ENCODE results near the gene C17orf58.
"Not testable (repeated sequence)": the region's sequence is repeated elsewhere in the genome, so short reads cannot be mapped to it uniquely, and the experiment has no call there.

C17orf58 gene

GRCh38 chr17:67996301-67997171 lies at the start of gene C17orf58:
Gene C17orf58 (minus strand): TSS chr17:67996469. CDS start chr17:67996198, 271 bp downstream.
- not testable (repeated sequence) for DNase-seq

- DNase-seq = no peak
Measured at GRCh38 chr17:68036304-68037147, 40.3 kb upstream of the C17orf58 start.

- DNase-seq = peak; percentile 95 to 97
Measured at GRCh38 chr17:68035523-68036303, 39.4 kb upstream of the C17orf58 start, which contains the start of gene KPNA2. Gene KPNA2 (plus strand): TSS chr17:68035735. CDS start chr17:68037133, 1,398 bp downstream.

GRCh38 chr17:68035131-68035522 lies 38.9 kb upstream of the C17orf58 start:
- peak; percentile 95 to 97 for DNase-seq

- DNase-seq = no peak
Measured at GRCh38 chr17:68034452-68034776, 38.1 kb upstream of the C17orf58 start.

GRCh38 chr17:68033636-68034451 lies 37.6 kb upstream of the C17orf58 start:
- DNase-seq = no peak

- no peak for DNase-seq
Measured at GRCh38 chr17:68029512-68030215, 33.4 kb upstream of the C17orf58 start.

- DNase-seq = not testable (repeated sequence)
Measured at GRCh38 chr17:68022547-68022946, 26.3 kb upstream of the C17orf58 start.

- no peak for DNase-seq
Measured at GRCh38 chr17:68021963-68022362, 25.7 kb upstream of the C17orf58 start.

- not testable (repeated sequence) for DNase-seq
Measured at GRCh38 chr17:68020791-68021190, 24.5 kb upstream of the C17orf58 start.

GRCh38 chr17:68020409-68020756 lies 24.1 kb upstream of the C17orf58 start:
- no peak for DNase-seq

GRCh38 chr17:68019675-68020408 lies 23.6 kb upstream of the C17orf58 start:
- peak; percentile 89 to 93 for DNase-seq

GRCh38 chr17:68019336-68019674 lies 23.0 kb upstream of the C17orf58 start:
- DNase-seq = no peak

- not testable (repeated sequence) for DNase-seq
Measured at GRCh38 chr17:68018493-68018892, 22.2 kb upstream of the C17orf58 start.

- no peak for DNase-seq
Measured at GRCh38 chr17:68016838-68017237, 20.6 kb upstream of the C17orf58 start.

- no peak for DNase-seq
Measured at GRCh38 chr17:68015081-68015723, 18.9 kb upstream of the C17orf58 start.

- no peak for DNase-seq
Measured at GRCh38 chr17:68013385-68013784, 17.1 kb upstream of the C17orf58 start.

GRCh38 chr17:68011199-68011665 lies 15.0 kb upstream of the C17orf58 start:
- DNase-seq = peak in 1 of 2 donors; percentile 25

- no peak for DNase-seq
Measured at GRCh38 chr17:68006797-68007196, 10.5 kb upstream of the C17orf58 start.

- DNase-seq = no peak
Measured at GRCh38 chr17:68004201-68004600, 7.9 kb upstream of the C17orf58 start.

Measured in hippocampal formation (tissue), 2 donors.